HG03196 (cell line): ENCODE results near the gene PIAS4.

Experiments used
- ATAC-seq: cut with Tn5 transposase; IDR thresholded peaks from one replicate; pipeline ENCODE4 v1.9.1; 2021; ENCODE audit not compliant: unreplicated experiment

The PIAS4 gene

GRCh38 chr19:4018775-4019504, 11.4 kb downstream of the PIAS4 start:
- no peak for ATAC-seq

GRCh38 chr19:4019578-4019977, 12.0 kb downstream of the PIAS4 start:
- no peak for ATAC-seq

GRCh38 chr19:4023600-4024398, 16.3 kb downstream of the PIAS4 start:
- ATAC-seq, result no peak

- no peak for ATAC-seq
Measured at GRCh38 chr19:4025317-4025716, 17.8 kb downstream of the PIAS4 start.

GRCh38 chr19:4027146-4027545, 19.6 kb downstream of the PIAS4 start:
- ATAC-seq, result no peak

GRCh38 chr19:4028334-4029246, 21.1 kb downstream of the PIAS4 start:
- no peak for ATAC-seq

- ATAC-seq, result no peak
Measured at GRCh38 chr19:4029247-4029614, 21.7 kb downstream of the PIAS4 start.

GRCh38 chr19:4030552-4030951, 23.0 kb downstream of the PIAS4 start:
- ATAC-seq, result no peak

GRCh38 chr19:4030981-4031380, 23.4 kb downstream of the PIAS4 start:
- no peak for ATAC-seq

- ATAC-seq, result no peak
Measured at GRCh38 chr19:4031420-4031819, 23.9 kb downstream of the PIAS4 start.

- ATAC-seq, result no peak
Measured at GRCh38 chr19:4032436-4032835, 24.9 kb downstream of the PIAS4 start.

GRCh38 chr19:4033028-4033956, 25.8 kb downstream of the PIAS4 start:
- no peak for ATAC-seq

GRCh38 chr19:4034048-4035017, 26.8 kb downstream of the PIAS4 start:
- ATAC-seq, result no peak

GRCh38 chr19:4035018-4035566, 27.6 kb downstream of the PIAS4 start:
- no peak for ATAC-seq

GRCh38 chr19:4035582-4035981, 28.0 kb downstream of the PIAS4 start:
- no peak for ATAC-seq

- no peak for ATAC-seq
Measured at GRCh38 chr19:4036576-4037300, 29.2 kb downstream of the PIAS4 start.

- ATAC-seq, result no peak
Measured at GRCh38 chr19:4037301-4037949, 29.9 kb downstream of the PIAS4 start.

- ATAC-seq, result no peak
Measured at GRCh38 chr19:4038057-4038456, 30.5 kb downstream of the PIAS4 start.
